HepG2 (cell line): ENCODE results near the gene ZDHHC19. TPM values are rescaled to one million over a fixed set of nuclear protein-coding genes. Genes with fewer than 3 reads are reported as not detected.
"Not testable (repeated sequence)": the region's sequence is repeated elsewhere in the genome, so short reads cannot be mapped to it uniquely, and the experiment has no call there.

Experiments
- ATAC-seq: fragments of 200-7000 bp; cut with Tn5 transposase; 3 replicates; pipeline ENCODE4 v1.9.1; 2020; ENCODE audit warnings: mild to moderate bottlenecking, moderate library complexity
- BruUV-seq: library from RNA; stranded (reverse); fragments of 400-500 nt; replicated peaks from 2 replicates; lab custom pipeline; 2021; lab: Mats Ljungman, UMichigan
- CTCF ChIA-PET: fragments of 300-600 bp; formaldehyde crosslinking; extraction: SDS; loops from one replicate; lab custom pipeline; 2021; ENCODE audit warnings: low total read pairs, inconsistent platforms, low intra/inter-chr PET ratio; lab: Yijun Ruan, JAX
- POLR2A ChIA-PET: fragments of 350-600 bp; sonication (Branson Sonifier 250); formaldehyde crosslinking; loops from one replicate; lab custom pipeline; 2020; ENCODE audit warnings: antibody characterized with exemption, inconsistent platforms; lab: Yijun Ruan, JAX
- DNase-seq: peaks from one replicate; pipeline ENCODE4 v3.0.0-alpha.2; 2015; ENCODE audit warnings: low spot score
- FAIRE-seq: peaks from 3 replicates; lab custom pipeline; 2011; peaks lifted over from hg19 to GRCh38; lab: Jason Lieb, UNC
- H2AFZ ChIP-seq: one replicate; pipeline ENCODE4 v1.6.1; 2011; ENCODE audit warnings: low read length, inconsistent platforms
- H3K27ac ChIP-seq: fragments of 300-600 bp; 3 replicates; pipeline ENCODE4 v1.8.0; 2011; ENCODE audit warnings: mixed run types, mild to moderate bottlenecking, mixed read lengths, low read length, inconsistent platforms; ENCODE audit not compliant: insufficient read depth; ENCODE audit errors: extremely low read length
- H3K27me3 ChIP-seq, 2 experiments: fragments of 200-600 bp in 1 of 2; 2 replicates in 1 of 2; 3 replicates in 1 of 2; pipeline versions ENCODE4 v1.6.0 to v1.8.0; 2011; ENCODE audit warnings: low read length in 2 of 2, mild to moderate bottlenecking in 2 of 2, moderate library complexity in 2 of 2, inconsistent platforms in 1 of 2; ENCODE audit not compliant: insufficient read depth in 2 of 2, control insufficient read depth in 1 of 2
- H3K36me3 ChIP-seq, 2 experiments: fragments of 200-600 bp in 1 of 2; replicated peaks in 1 of 2; 2 replicates in 1 of 2; 3 replicates in 1 of 2; pipeline versions ENCODE4 v1.5.1 to v1.8.0; 2011; ENCODE audit warnings: low read length in 2 of 2, inconsistent platforms in 1 of 2; ENCODE audit not compliant: insufficient read depth in 2 of 2, control insufficient read depth in 1 of 2
- H3K4me1 ChIP-seq: 2 replicates; pipeline ENCODE4 v1.5.1; 2012; ENCODE audit warnings: low read length, inconsistent platforms; ENCODE audit not compliant: insufficient read depth
- H3K4me2 ChIP-seq: 2 replicates; pipeline ENCODE4 v1.6.0; 2011; ENCODE audit warnings: low read depth, low read length, inconsistent platforms
- H3K4me3 ChIP-seq, 3 experiments: fragments of 200-600 bp in 1 of 3; sonication (generic), shearing (Covaris generic) in 1 of 3; replicated peaks in 1 of 3; 2 replicates each; pipeline ENCODE4 v1.5.1; 2011 to 2016; ENCODE audit warnings: low read length in 3 of 3, inconsistent platforms in 2 of 3, low read depth in 2 of 3, mild to moderate bottlenecking in 2 of 3, control low read depth in 1 of 3, mixed read lengths in 1 of 3; ENCODE audit not compliant: insufficient read depth in 1 of 3
- H3K79me2 ChIP-seq: one replicate; pipeline ENCODE4 v1.6.1; 2011; ENCODE audit warnings: low read length, inconsistent platforms; ENCODE audit not compliant: insufficient read depth
- H3K9ac ChIP-seq: 2 replicates; pipeline ENCODE4 v1.6.0; 2011; ENCODE audit warnings: mild to moderate bottlenecking, low read depth, low read length, inconsistent platforms; ENCODE audit not compliant: insufficient read depth
- H3K9me3 ChIP-seq: 2 replicates; pipeline ENCODE4 v1.5.1; 2012; ENCODE audit warnings: mild to moderate bottlenecking, low read length
- H4K20me1 ChIP-seq: 2 replicates; pipeline ENCODE4 v1.6.0; 2011; ENCODE audit warnings: inconsistent platforms, mild to moderate bottlenecking, low read length, moderate library complexity; ENCODE audit not compliant: insufficient read depth
- AGO1 ChIP-seq: fragments of 200-400 bp; formaldehyde crosslinking; IDR thresholded peaks from 2 replicates; pipeline ENCODE4 v1.6.1; 2017; ENCODE audit warnings: mild to moderate bottlenecking, low read depth, low read length, moderate library complexity; ENCODE audit not compliant: poor library complexity, severe bottlenecking
- FIP1L1 ChIP-seq: fragments of 200-400 bp; formaldehyde crosslinking; IDR thresholded peaks from 2 replicates; pipeline ENCODE4 v1.6.1; 2018; ENCODE audit warnings: low read depth, mild to moderate bottlenecking, low read length, moderate library complexity, borderline replicate concordance; ENCODE audit not compliant: insufficient read depth
- GZF1 ChIP-seq: sonication (generic); formaldehyde crosslinking; IDR thresholded peaks from 2 replicates; pipeline ENCODE4 v1.5.1; 2020; ENCODE audit warnings: mild to moderate bottlenecking, missing genetic modification reagents
- NCOA1 ChIP-seq: sonication (generic); formaldehyde crosslinking; IDR thresholded peaks from 2 replicates; pipeline ENCODE4 v1.9.0; 2021; ENCODE audit warnings: missing genetic modification reagents
- SMARCC2 ChIP-seq: fragments of 450-650 bp; IDR thresholded peaks from 2 replicates; pipeline ENCODE4 v1.6.1; 2017; ENCODE audit warnings: antibody characterized with exemption, mild to moderate bottlenecking
- TEAD3 ChIP-seq: optimal IDR thresholded peaks from 2 replicates; pipeline ENCODE3; 2016; ENCODE audit warnings: borderline replicate concordance
- ZNF12 ChIP-seq: sonication (generic); formaldehyde crosslinking; IDR thresholded peaks from 2 replicates; pipeline ENCODE4 v1.5.0; 2020; ENCODE audit warnings: missing genetic modification reagents
- ZNF256 ChIP-seq: sonication (generic); formaldehyde crosslinking; conservative IDR thresholded peaks from 2 replicates; pipeline ENCODE4 v1.4.0; 2020; ENCODE audit warnings: missing genetic modification reagents
- ZNF530 ChIP-seq: sonication (generic); formaldehyde crosslinking; IDR thresholded peaks from 2 replicates; pipeline ENCODE4 v1.5.0; 2020; ENCODE audit warnings: low read depth, mild to moderate bottlenecking, missing genetic modification reagents
- ZNF552 ChIP-seq: sonication (generic); formaldehyde crosslinking; IDR thresholded peaks from 2 replicates; pipeline ENCODE4 v1.9.0; 2022; ENCODE audit warnings: missing genetic modification reagents, mild to moderate bottlenecking, borderline replicate concordance
- ZNF562 ChIP-seq: sonication (generic); formaldehyde crosslinking; IDR thresholded peaks from 2 replicates; pipeline ENCODE4 v1.8.0; 2022; ENCODE audit warnings: missing genetic modification reagents, borderline replicate concordance
- ZNF563 ChIP-seq: sonication (generic); formaldehyde crosslinking; IDR thresholded peaks from 2 replicates; pipeline ENCODE4 v1.8.0; 2022; ENCODE audit warnings: mild to moderate bottlenecking, moderate library complexity, missing genetic modification reagents
- ZSCAN22 ChIP-seq: sonication (generic); formaldehyde crosslinking; IDR thresholded peaks from 2 replicates; pipeline ENCODE4 v1.4.0; 2020; ENCODE audit warnings: mild to moderate bottlenecking, missing genetic modification reagents
- WGBS: methylation state at CpG from one replicate; pipeline ENCODE4 v1.1.6; 2017; ENCODE audit warnings: low lambda C conversion rate; 5-methylcytosine and 5-hydroxymethylcytosine counted together
- in situ Hi-C: cut with HindIII; loops from 2 replicates; pipeline ENCODE4 v1.10.0; 2017; ENCODE audit warnings: low pct_unique_long_range_greater_than_20kb; ENCODE audit not compliant: extremely low pct_ligation_motif_present
- intact Hi-C: fragments of 100-400 bp; cut with micrococcal nuclease; formaldehyde crosslinking; loops from one replicate; pipeline ENCODE4 v1.10.0; 2022; ENCODE audit not compliant: unreplicated experiment
- polyA plus RNA-seq, 8 experiments: library from polyadenylated mRNA; depleted of rRNA in 3 of 8; stranded (reverse) in 7 of 8; unstranded in 1 of 8; fragments of >200 nt; fragmentation: Illumina TruSeq in 4 of 8; extraction: Trizol in 4 of 8; gene quantifications; 2 replicates each; pipeline versions ENCODE4 v1.2.1 to v1.2.3, GENCODE V29; 2011 to 2016; ENCODE audit warnings: low read depth in 4 of 8, missing spikeins in 1 of 8, mixed read lengths in 1 of 8; ENCODE audit not compliant: insufficient read depth in 1 of 8
- total RNA-seq, 5 experiments: library from RNA; depleted of rRNA; stranded (reverse); fragments of >200 nt; fragmentation: Illumina TruSeq; extraction: Trizol; gene quantifications; 2 replicates each; pipeline ENCODE4 v1.2.3, GENCODE V29; 2016; ENCODE audit warnings: low read depth in 1 of 5
- TF ChIP-seq, protein P1 (sequence below): sonication (generic); formaldehyde crosslinking; conservative IDR thresholded peaks from 2 replicates; pipeline ENCODE4 v1.8.0; 2022; ENCODE audit warnings: mild to moderate bottlenecking, moderate library complexity, missing genetic modification reagents
- TF ChIP-seq, protein P2 (sequence below): sonication (generic); formaldehyde crosslinking; IDR thresholded peaks from 2 replicates; pipeline ENCODE4 v1.4.0; 2020; ENCODE audit warnings: low read depth, mild to moderate bottlenecking, missing genetic modification reagents
- TF ChIP-seq, protein P3 (sequence below): sonication (generic); formaldehyde crosslinking; IDR thresholded peaks from 2 replicates; pipeline ENCODE4 v1.5.1; 2020; ENCODE audit warnings: mild to moderate bottlenecking, missing genetic modification reagents

The ZDHHC19 gene
- total and polyA plus RNA-seq, 2 of the 13 experiments (the other 11 are each of a cell fraction or from before 2014, with no cell fraction given) = 0.22 to 0.53 TPM

DNA sequence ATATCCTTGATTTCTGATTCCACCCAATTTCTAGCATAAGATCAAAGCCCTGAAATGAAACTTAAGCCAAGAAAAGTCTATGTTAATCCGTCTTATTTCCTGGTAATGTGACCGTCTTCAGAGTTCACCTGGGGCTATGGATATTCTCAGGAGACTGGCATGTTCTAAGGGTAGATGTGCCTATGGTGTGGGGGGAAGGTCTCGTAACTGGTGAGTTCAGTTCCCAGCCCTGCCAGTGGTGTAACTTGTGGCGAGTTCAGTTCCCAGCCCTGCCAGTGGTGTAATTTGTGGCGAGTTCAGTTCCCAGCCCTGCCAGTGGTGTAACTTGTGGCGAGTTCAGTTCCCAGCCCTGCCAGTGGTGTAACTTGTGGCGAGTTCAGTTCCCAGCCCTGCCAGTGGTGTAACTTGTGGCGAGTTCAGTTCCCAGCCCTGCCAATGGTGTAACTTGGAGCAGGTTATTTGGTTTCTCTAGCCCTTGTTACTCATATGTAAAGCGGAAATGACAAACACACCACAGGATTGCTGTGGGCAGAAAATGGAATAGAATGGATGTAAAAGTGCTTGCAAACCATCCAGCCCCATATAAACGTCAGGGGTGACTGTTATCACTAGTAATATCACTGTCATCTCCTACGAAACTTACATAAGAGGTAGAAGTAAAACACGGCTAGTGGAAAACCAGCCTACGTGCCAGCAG lies 35.6 kb upstream of the ZDHHC19 start:
- H3K27ac ChIP-seq = no peak overlapping the region
- ATAC-seq (no peak), FAIRE-seq (no peak)

DNA sequence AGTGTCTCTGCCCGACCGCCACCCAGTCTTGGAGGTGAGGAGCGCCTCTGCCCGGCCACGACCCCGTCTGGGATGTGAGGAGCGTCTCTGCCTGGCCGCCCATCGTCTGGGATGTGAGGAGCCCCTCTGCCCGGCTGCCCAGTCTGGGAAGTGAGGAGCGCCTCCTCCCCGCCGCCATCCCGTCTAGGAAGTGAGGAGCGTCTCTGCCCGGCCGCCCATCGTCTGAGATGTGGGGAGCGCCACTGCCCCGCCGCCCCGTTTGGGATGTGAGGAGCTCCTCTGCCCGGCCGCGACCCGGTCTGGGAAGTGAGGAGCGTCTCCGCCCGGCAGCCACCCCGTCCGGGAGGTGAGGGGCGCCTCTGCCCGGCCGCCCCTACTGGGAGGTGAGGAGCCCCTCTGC lies 33.0 kb upstream of the ZDHHC19 start:
- H3K4me3 ChIP-seq, H3K4me2 ChIP-seq, H3K27me3 ChIP-seq, H3K9ac ChIP-seq, BruUV-seq, CTCF ChIA-PET, FAIRE-seq, H2AFZ ChIP-seq, H3K79me2 ChIP-seq, H4K20me1 ChIP-seq, intact Hi-C loops, H3K27ac ChIP-seq, ATAC-seq, H3K9me3 ChIP-seq, DNase-seq, POLR2A ChIA-PET, H3K4me1 ChIP-seq: not testable (repeated sequence)
- peaks cover 17 to 44% of the 10 kb centered on the region in 2 experiments for H3K36me3 ChIP-seq
- in situ Hi-C loops = loop anchor here (10.0 kb wide), 1 partner anchor 191 kb away; the partner anchor contains the start of gene UBXN7
- 98% methylated on average over 16 of the region's 34 CpGs for WGBS

More for the DNA sequence above, 35.6 kb upstream of the ZDHHC19 start:
- in situ Hi-C loops (loop anchor here (10.0 kb wide), 1 partner anchor 188 kb away; the partner anchor contains the start of gene UBXN7), intact Hi-C loops (no loop called here)
- TF ChIP-seq, protein P1, sequence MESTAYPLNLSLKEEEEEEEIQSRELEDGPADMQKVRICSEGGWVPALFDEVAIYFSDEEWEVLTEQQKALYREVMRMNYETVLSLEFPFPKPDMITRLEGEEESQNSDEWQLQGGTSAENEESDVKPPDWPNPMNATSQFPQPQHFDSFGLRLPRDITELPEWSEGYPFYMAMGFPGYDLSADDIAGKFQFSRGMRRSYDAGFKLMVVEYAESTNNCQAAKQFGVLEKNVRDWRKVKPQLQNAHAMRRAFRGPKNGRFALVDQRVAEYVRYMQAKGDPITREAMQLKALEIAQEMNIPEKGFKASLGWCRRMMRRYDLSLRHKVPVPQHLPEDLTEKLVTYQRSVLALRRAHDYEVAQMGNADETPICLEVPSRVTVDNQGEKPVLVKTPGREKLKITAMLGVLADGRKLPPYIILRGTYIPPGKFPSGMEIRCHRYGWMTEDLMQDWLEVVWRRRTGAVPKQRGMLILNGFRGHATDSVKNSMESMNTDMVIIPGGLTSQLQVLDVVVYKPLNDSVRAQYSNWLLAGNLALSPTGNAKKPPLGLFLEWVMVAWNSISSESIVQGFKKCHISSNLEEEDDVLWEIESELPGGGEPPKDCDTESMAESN (CRISPR knock-in tag) = no peak
- no peak for TF ChIP-seq FIP1L1
- TF ChIP-seq, protein P2, sequence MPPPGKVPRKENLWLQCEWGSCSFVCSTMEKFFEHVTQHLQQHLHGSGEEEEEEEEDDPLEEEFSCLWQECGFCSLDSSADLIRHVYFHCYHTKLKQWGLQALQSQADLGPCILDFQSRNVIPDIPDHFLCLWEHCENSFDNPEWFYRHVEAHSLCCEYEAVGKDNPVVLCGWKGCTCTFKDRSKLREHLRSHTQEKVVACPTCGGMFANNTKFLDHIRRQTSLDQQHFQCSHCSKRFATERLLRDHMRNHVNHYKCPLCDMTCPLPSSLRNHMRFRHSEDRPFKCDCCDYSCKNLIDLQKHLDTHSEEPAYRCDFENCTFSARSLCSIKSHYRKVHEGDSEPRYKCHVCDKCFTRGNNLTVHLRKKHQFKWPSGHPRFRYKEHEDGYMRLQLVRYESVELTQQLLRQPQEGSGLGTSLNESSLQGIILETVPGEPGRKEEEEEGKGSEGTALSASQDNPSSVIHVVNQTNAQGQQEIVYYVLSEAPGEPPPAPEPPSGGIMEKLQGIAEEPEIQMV (CRISPR knock-in tag) = no peak
- no peak for TF ChIP-seq ZNF562 (CRISPR knock-in tag)
- TF ChIP-seq TEAD3 (CRISPR knock-in tag) = no peak
- no peak for TF ChIP-seq ZNF12 (CRISPR knock-in tag)
- no peak for TF ChIP-seq NCOA1
- TF ChIP-seq ZNF563 (CRISPR knock-in tag) = no peak
- no peak for TF ChIP-seq AGO1
- no peak for TF ChIP-seq GZF1 (CRISPR knock-in tag)
- TF ChIP-seq ZNF530 (CRISPR knock-in tag) = no peak
- TF ChIP-seq ZNF256 = no peak
- TF ChIP-seq SMARCC2 = no peak
- TF ChIP-seq ZSCAN22 (CRISPR knock-in tag) = no peak
- TF ChIP-seq, protein P3, sequence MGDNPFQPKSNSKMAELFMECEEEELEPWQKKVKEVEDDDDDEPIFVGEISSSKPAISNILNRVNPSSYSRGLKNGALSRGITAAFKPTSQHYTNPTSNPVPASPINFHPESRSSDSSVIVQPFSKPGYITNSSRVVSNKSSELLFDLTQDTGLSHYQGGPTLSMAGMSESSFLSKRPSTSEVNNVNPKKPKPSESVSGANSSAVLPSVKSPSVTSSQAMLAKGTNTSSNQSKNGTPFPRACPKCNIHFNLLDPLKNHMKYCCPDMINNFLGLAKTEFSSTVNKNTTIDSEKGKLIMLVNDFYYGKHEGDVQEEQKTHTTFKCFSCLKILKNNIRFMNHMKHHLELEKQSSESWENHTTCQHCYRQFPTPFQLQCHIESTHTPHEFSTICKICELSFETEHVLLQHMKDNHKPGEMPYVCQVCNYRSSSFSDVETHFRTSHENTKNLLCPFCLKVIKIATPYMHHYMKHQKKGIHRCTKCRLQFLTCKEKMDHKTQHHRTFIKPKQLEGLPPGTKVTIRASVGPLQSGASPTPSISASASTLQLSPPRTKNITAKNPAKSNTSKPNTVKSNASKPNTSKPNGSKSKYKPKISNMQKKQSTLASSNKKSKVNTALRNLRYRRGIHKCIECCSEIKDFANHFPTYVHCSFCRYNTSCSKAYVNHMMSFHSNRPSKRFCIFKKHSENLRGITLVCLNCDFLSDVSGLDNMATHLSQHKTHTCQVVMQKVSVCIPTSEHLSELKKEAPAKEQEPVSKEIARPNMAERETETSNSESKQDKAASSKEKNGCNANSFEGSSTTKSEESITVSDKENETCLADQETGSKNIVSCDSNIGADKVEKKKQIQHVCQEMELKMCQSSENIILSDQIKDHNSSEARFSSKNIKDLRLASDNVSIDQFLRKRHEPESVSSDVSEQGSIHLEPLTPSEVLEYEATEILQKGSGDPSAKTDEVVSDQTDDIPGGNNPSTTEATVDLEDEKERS (CRISPR knock-in tag) = no peak
- TF ChIP-seq ZNF552 (CRISPR knock-in tag) = no peak
- no peak for DNase-seq
- no TSS peak for BruUV-seq
- CTCF ChIA-PET = no interaction called here
- WGBS = 97% methylated on average over 10 of the region's 13 CpGs
- POLR2A ChIA-PET = no interaction called here
- H3K79me2 ChIP-seq = no peaks in the 10 kb centered on the region
- H3K9me3 ChIP-seq = no peaks in the 10 kb centered on the region
- no peak overlapping the region for H2AFZ ChIP-seq
- H3K4me1 ChIP-seq = no peaks in the 10 kb centered on the region
- peaks cover 15 to 29% of the 10 kb centered on the region in 2 experiments for H3K36me3 ChIP-seq
- H3K9ac ChIP-seq = no peak overlapping the region
- H3K4me3 ChIP-seq = no peak overlapping the region
- no peak overlapping the region for H3K4me2 ChIP-seq
- H4K20me1 ChIP-seq = no peaks in the 10 kb centered on the region
- no peaks in the 10 kb centered on the region for H3K27me3 ChIP-seq
